OCI-LY7 (cell line): ENCODE results near the gene PAOX. TPM values are rescaled to one million over a fixed set of nuclear protein-coding genes. Genes with fewer than 3 reads are reported as not detected.

ENCODE experiments used
- BruUV-seq: library from RNA; stranded (reverse); fragments of 400-500 nt; replicated peaks from 2 replicates; lab custom pipeline; 2021; lab: Mats Ljungman, UMichigan
- CTCF ChIA-PET: fragments of 300-600 bp; sonication (Branson Sonifier 250); formaldehyde crosslinking; loops from one replicate; lab custom pipeline; 2022; ENCODE audit warnings: antibody characterized with exemption; ENCODE audit not compliant: unreplicated experiment; lab: Charles Lee
- POLR2A ChIA-PET: fragments of 300-600 bp; sonication (Branson Sonifier 250); formaldehyde crosslinking; loops from one replicate; lab custom pipeline; 2022; ENCODE audit warnings: antibody characterized with exemption; lab: Charles Lee
- DNase-seq: peaks from one replicate; pipeline ENCODE4 v3.0.0-alpha.2; 2015; ENCODE audit warnings: low spot score
- H2AFZ ChIP-seq: fragments of 200-600 bp; sonication (generic), shearing (Covaris generic); 2 replicates; pipeline ENCODE4 v1.6.1; 2014; ENCODE audit warnings: mild to moderate bottlenecking, antibody characterized with exemption, low read length, moderate library complexity
- H3K27ac ChIP-seq: fragments of 200-600 bp; sonication (generic); 2 replicates; pipeline ENCODE4 v1.5.1; 2014; ENCODE audit warnings: mixed run types, low read depth, mild to moderate bottlenecking, moderate library complexity, low read length, inconsistent platforms; ENCODE audit not compliant: poor library complexity, severe bottlenecking
- H3K36me3 ChIP-seq: fragments of 200-600 bp; sonication (generic); 2 replicates; pipeline ENCODE4 v1.6.1; 2014; ENCODE audit warnings: mild to moderate bottlenecking, antibody characterized with exemption, low read length, moderate library complexity, mixed read lengths; ENCODE audit not compliant: insufficient read depth
- H3K4me1 ChIP-seq: fragments of 200-600 bp; sonication (generic); 2 replicates; pipeline ENCODE4 v1.5.1; 2014; ENCODE audit warnings: mild to moderate bottlenecking, low read length; ENCODE audit not compliant: insufficient read depth, poor library complexity, severe bottlenecking
- H3K4me2 ChIP-seq: fragments of 200-600 bp; sonication (generic); 2 replicates; pipeline ENCODE4 v1.6.1; 2014; ENCODE audit warnings: mild to moderate bottlenecking, low read length
- H3K4me3 ChIP-seq: fragments of 200-600 bp; sonication (generic); 2 replicates; pipeline ENCODE4 v1.5.1; 2014; ENCODE audit warnings: mild to moderate bottlenecking, low read depth, low read length; ENCODE audit not compliant: poor library complexity, severe bottlenecking
- H3K79me2 ChIP-seq: fragments of 200-600 bp; sonication (generic); 2 replicates; pipeline ENCODE4 v1.6.1; 2016; ENCODE audit warnings: low read depth, mild to moderate bottlenecking, low read length, moderate library complexity, mixed read lengths; ENCODE audit not compliant: insufficient read depth
- H3K9me2 ChIP-seq: fragments of 200-600 bp; sonication (generic); 2 replicates; pipeline ENCODE4 v1.6.1; 2016; ENCODE audit warnings: mild to moderate bottlenecking, low read length, mixed read lengths; ENCODE audit not compliant: insufficient read depth
- H3K9me3 ChIP-seq: fragments of 200-600 bp; sonication (generic); 2 replicates; pipeline ENCODE4 v1.6.1; 2014; ENCODE audit warnings: mild to moderate bottlenecking, mixed run types, low read length, mixed read lengths
- H4K20me1 ChIP-seq: fragments of 200-600 bp; sonication (generic); 2 replicates; pipeline ENCODE4 v1.6.1; 2014; ENCODE audit warnings: mild to moderate bottlenecking, antibody characterized with exemption, low read length, moderate library complexity, mixed read lengths; ENCODE audit not compliant: insufficient read depth
- CTCF ChIP-seq: fragments of 200-600 bp; sonication (generic); conservative IDR thresholded peaks from 2 replicates; pipeline ENCODE4 v1.5.1; 2014; ENCODE audit warnings: mild to moderate bottlenecking, antibody characterized with exemption, low read length, moderate library complexity, mixed read lengths
- EZH2phosphoT487 ChIP-seq: fragments of 200-600 bp; sonication (generic); IDR thresholded peaks from 2 replicates; pipeline ENCODE4 v1.6.1; 2018; ENCODE audit warnings: low read depth, borderline replicate concordance, mild to moderate bottlenecking, mixed run types, antibody characterized with exemption, low read length, moderate library complexity, mixed read lengths
- intact Hi-C: fragments of 100-400 bp; cut with micrococcal nuclease; formaldehyde crosslinking; loops from one replicate; pipeline ENCODE4 v1.10.0; 2022; ENCODE audit not compliant: unreplicated experiment
- total RNA-seq, 2 experiments: library from RNA; depleted of rRNA in 1 of 2; stranded (reverse); fragments of >200 nt in 1 of 2; shearing (Covaris generic) in 1 of 2; gene quantifications; 2 replicates each; pipeline ENCODE4 v1.2.3, GENCODE V29; 2014 to 2022

The PAOX gene
- total RNA-seq, 2 experiments from 2014 or later = 10.7 to 28.1 TPM

- POLR2A ChIA-PET = interaction anchor here (0.8 to 1.1 kb wide), 2 partner anchors 9 to 30 kb away, joined by 3 read pairs; no protein-coding TSS in a partner anchor
- Histone ChIP-seq H3K9me3 (no peaks in the 10 kb centered on the region), H3K79me2 (no peaks in the 10 kb centered on the region), H3K4me3 (no peak overlapping the region), H3K9me2 (no peaks in the 10 kb centered on the region), H3K4me1 (peaks cover 7% of the 10 kb centered on the region), H3K36me3 (peaks cover 17% of the 10 kb centered on the region), H3K27ac (no peak overlapping the region), H2AFZ (no peak overlapping the region), H4K20me1 (no peaks in the 10 kb centered on the region), H3K4me2 (no peak overlapping the region)
- intact Hi-C loops = no loop called here
- CTCF ChIA-PET = interaction anchor here (0.9 kb wide), 1 partner anchor 30 kb away, joined by 9 read pairs; no protein-coding TSS in a partner anchor
- DNase-seq = no peak
- TF ChIP-seq CTCF = no peak
- BruUV-seq = no TSS peak
These were observed 17.8 kb upstream of the PAOX start for GRCh38 chr10:133361227-133361626.

GRCh38 chr10:133361773-133362441 lies 17.2 kb upstream of the PAOX start:
- Histone ChIP-seq H3K9me2 (no peaks in the 10 kb centered on the region), H3K4me2 (no peak overlapping the region), H3K4me1 (peaks cover 3% of the 10 kb centered on the region), H3K79me2 (no peaks in the 10 kb centered on the region), H3K36me3 (peaks cover 20% of the 10 kb centered on the region), H3K9me3 (no peaks in the 10 kb centered on the region), H2AFZ (no peak overlapping the region), H3K27ac (no peak overlapping the region), H4K20me1 (no peaks in the 10 kb centered on the region), H3K4me3 (no peak overlapping the region)
- POLR2A ChIA-PET = interaction anchor here (1.1 kb wide), 1 partner anchor 29 kb away, joined by 3 read pairs; no protein-coding TSS in a partner anchor
- CTCF ChIA-PET = no interaction called here
- no TSS peak for BruUV-seq
- no peak for DNase-seq
- intact Hi-C loops = no loop called here
- TF ChIP-seq EZH2phosphoT487 (no peak), CTCF (no peak)

- H3K79me2 ChIP-seq = no peaks in the 10 kb centered on the region
- intact Hi-C loops = no loop called here
- ChIA-PET POLR2A (no interaction called here), CTCF (no interaction called here)
- H3K4me2 ChIP-seq = no peak overlapping the region
- H3K9me2 ChIP-seq = no peaks in the 10 kb centered on the region
- no peaks in the 10 kb centered on the region for H3K4me1 ChIP-seq
- H3K9me3 ChIP-seq = no peaks in the 10 kb centered on the region
- H4K20me1 ChIP-seq = no peaks in the 10 kb centered on the region
- no TSS peak for BruUV-seq
- H3K36me3 ChIP-seq = peaks cover 20% of the 10 kb centered on the region
- H3K27ac ChIP-seq = no peak overlapping the region
- H3K4me3 ChIP-seq = no peak overlapping the region
- H2AFZ ChIP-seq = no peak overlapping the region
- no peak for DNase-seq
- no peak for TF ChIP-seq CTCF
- TF ChIP-seq EZH2phosphoT487 = no peak
These were observed 16.2 kb upstream of the PAOX start for GRCh38 chr10:133362846-133363245.
